ENCODE measurements around the gene HTRA3. TPM values are rescaled to one million over a fixed set of nuclear protein-coding genes. Genes with fewer than 3 reads are reported as not detected.

HTRA3 gene
- total RNA-seq, 1 experiment from 2014 or later: 0.64 TPM

- ChIA-PET CTCF (interaction anchor here (0.9 kb wide), 1 partner anchor 61 kb away, joined by 6 read pairs; no protein-coding TSS in a partner anchor), POLR2A (ENCODE audit: low non-redundant PET) (no interaction called here)
- H3K27me3 ChIP-seq (replicated peaks; ENCODE audit: insufficient read depth, low read depth, low read length, poor library complexity): no peaks in the 10 kb centered on the region
- H3K27ac ChIP-seq (ENCODE audit: low read depth, low read length, poor library complexity, severe bottlenecking): no peak overlapping the region
- DNase-seq (ENCODE audit: low spot score): no peak
- no peak overlapping the region for H3K4me3 ChIP-seq (ENCODE audit: low read depth, low read length, poor library complexity, severe bottlenecking)
- TF ChIP-seq EZH2 (IDR thresholded peaks at IDR 0.05; ENCODE audit: borderline replicate concordance, low read depth, low read length, poor library complexity, severe bottlenecking) (no peak), CTCF (conservative IDR thresholded peaks at IDR 0.05; ENCODE audit: low read depth, low read length) (no peak)
- H3K9me3 ChIP-seq (ENCODE audit: low read depth, low read length, poor library complexity, severe bottlenecking): no peaks in the 10 kb centered on the region
- no TSS peak for BruUV-seq (replicated peaks)
- intact Hi-C loops (cut with micrococcal nuclease; ENCODE audit: unreplicated experiment): no loop called here
- no peaks in the 10 kb centered on the region for H3K36me3 ChIP-seq (ENCODE audit: insufficient read depth, low read length, poor library complexity, severe bottlenecking)
- no peaks in the 10 kb centered on the region for H3K4me1 ChIP-seq (ENCODE audit: insufficient read depth, low read length, poor library complexity, severe bottlenecking)
Measured at GRCh38 chr4:8237256-8237989, 32.1 kb upstream of the HTRA3 start.

DNA sequence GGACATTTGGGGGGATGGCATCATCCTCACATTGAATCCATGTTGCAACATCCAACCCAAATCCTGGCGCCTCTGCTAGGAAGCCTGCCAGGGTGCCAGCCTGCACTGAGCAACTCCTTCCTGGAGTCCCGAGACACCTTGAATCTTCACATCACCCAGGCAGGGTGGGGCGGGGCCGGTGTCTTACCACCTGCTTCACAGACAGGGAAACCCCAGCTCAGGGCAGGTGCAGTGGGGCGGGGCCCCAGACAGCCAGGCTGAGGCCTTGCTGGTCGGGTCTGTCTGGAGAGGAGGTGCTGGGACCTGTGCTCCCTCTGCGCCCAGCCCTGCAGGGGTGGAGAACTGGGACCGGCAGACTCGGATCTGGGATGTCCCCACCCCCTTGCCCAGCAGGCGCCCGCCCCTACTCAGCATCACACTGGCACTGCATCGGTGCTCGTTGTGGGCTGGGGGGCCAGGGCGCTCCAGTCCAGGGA is 31.5 kb upstream of the HTRA3 start:
- ChIA-PET CTCF (no interaction called here), POLR2A (ENCODE audit: low non-redundant PET) (no interaction called here)
- intact Hi-C loops (cut with micrococcal nuclease; ENCODE audit: unreplicated experiment): no loop called here
- H3K4me1 ChIP-seq (ENCODE audit: insufficient read depth, low read length, poor library complexity, severe bottlenecking): no peaks in the 10 kb centered on the region
- no peak for TF ChIP-seq EZH2 (IDR thresholded peaks at IDR 0.05; ENCODE audit: borderline replicate concordance, low read depth, low read length, poor library complexity, severe bottlenecking)
- TF ChIP-seq CTCF (conservative IDR thresholded peaks at IDR 0.05; ENCODE audit: low read depth, low read length): no peak
- no peaks in the 10 kb centered on the region for H3K9me3 ChIP-seq (ENCODE audit: low read depth, low read length, poor library complexity, severe bottlenecking)
- no peak overlapping the region for H3K4me3 ChIP-seq (ENCODE audit: low read depth, low read length, poor library complexity, severe bottlenecking)
- no peak overlapping the region for H3K27ac ChIP-seq (ENCODE audit: low read depth, low read length, poor library complexity, severe bottlenecking)
- no peaks in the 10 kb centered on the region for H3K27me3 ChIP-seq (replicated peaks; ENCODE audit: insufficient read depth, low read depth, low read length, poor library complexity)
- DNase-seq (ENCODE audit: low spot score): no peak
- BruUV-seq (replicated peaks): no TSS peak
- H3K36me3 ChIP-seq (ENCODE audit: insufficient read depth, low read length, poor library complexity, severe bottlenecking): no peaks in the 10 kb centered on the region

DNA sequence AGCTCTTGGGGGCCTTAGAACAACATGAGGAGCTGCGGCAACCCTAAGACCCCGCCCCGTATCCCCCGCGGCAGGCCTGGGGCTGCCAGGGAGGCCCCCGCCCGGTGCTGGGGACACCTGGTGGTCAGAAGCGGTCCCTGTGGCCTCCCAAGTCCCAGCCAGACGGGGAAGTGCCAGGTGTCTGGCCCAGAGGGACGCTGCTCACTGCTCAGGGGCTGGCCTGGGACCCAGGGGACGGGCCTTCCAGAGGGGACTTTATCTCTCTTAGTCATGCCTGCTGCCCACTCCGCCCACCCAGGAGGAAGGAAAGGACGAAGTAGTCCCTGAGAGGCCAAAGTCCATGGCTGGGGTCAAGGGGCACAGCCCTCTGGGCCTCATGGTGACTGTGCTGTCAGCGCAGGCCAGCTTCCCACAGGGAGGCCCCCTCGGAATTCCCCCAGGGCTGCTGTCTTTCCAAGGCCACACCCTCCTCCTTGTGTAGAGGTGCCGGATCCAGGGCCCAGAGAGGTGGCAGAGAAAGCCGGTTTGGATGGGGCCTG is 31.0 kb upstream of the HTRA3 start:
- BruUV-seq (replicated peaks): no TSS peak
- ChIA-PET POLR2A (ENCODE audit: low non-redundant PET) (no interaction called here), CTCF (no interaction called here)
- H3K27ac ChIP-seq (ENCODE audit: low read depth, low read length, poor library complexity, severe bottlenecking): no peak overlapping the region
- intact Hi-C loops (cut with micrococcal nuclease; ENCODE audit: unreplicated experiment): no loop called here
- no peaks in the 10 kb centered on the region for H3K9me3 ChIP-seq (ENCODE audit: low read depth, low read length, poor library complexity, severe bottlenecking)
- H3K27me3 ChIP-seq (replicated peaks; ENCODE audit: insufficient read depth, low read depth, low read length, poor library complexity): no peaks in the 10 kb centered on the region
- TF ChIP-seq EZH2 (IDR thresholded peaks at IDR 0.05; ENCODE audit: borderline replicate concordance, low read depth, low read length, poor library complexity, severe bottlenecking) (no peak), CTCF (conservative IDR thresholded peaks at IDR 0.05; ENCODE audit: low read depth, low read length) (peak; percentile 27)
- no peak overlapping the region for H3K4me3 ChIP-seq (ENCODE audit: low read depth, low read length, poor library complexity, severe bottlenecking)
- no peak for DNase-seq (ENCODE audit: low spot score)
- no peaks in the 10 kb centered on the region for H3K36me3 ChIP-seq (ENCODE audit: insufficient read depth, low read length, poor library complexity, severe bottlenecking)
- no peaks in the 10 kb centered on the region for H3K4me1 ChIP-seq (ENCODE audit: insufficient read depth, low read length, poor library complexity, severe bottlenecking)
